Fibroblast of lung (primary cell): Measurements from ENCODE around the gene SLC47A1.
A peak's percentile ranks its signal among the peaks of the same experiment; 100 is the strongest.

Experiments
- CTCF ChIP-seq, 2 donors: IDR thresholded peaks in 1 of 2; conservative IDR thresholded peaks in 1 of 2; 1 replicate in 1 of 2; 2 replicates in 1 of 2; pipeline ENCODE4 v1.5.1; 2011 to 2012; ENCODE audit warnings: low read length in 2 of 2, control low read depth in 1 of 2, inconsistent platforms in 1 of 2, low read depth in 1 of 2, mild to moderate bottlenecking in 1 of 2
- EZH2 ChIP-seq: IDR thresholded peaks from 2 replicates; pipeline ENCODE4 v1.5.1; 2012; ENCODE audit warnings: low read length, control low read depth, mild to moderate bottlenecking; ENCODE audit errors: missing control alignments

GRCh38 chr17:19579867-19580565, 46.4 kb downstream of the SLC47A1 start:
- peak; percentile 77 for TF ChIP-seq EZH2
- no peak for TF ChIP-seq CTCF (conservative IDR thresholded peaks at IDR 0.05 in 1 of 2, IDR thresholded peaks at IDR 0.05 in 1 of 2; ENCODE audit: low read depth in 1 of 2, low read length in 2 of 2)
